HG03280 (cell line): ENCODE results near the gene LACC1.
A peak's percentile ranks its signal among the peaks of the same experiment; 100 is the strongest.

Experiments used
- ATAC-seq: cut with Tn5 transposase; IDR thresholded peaks from one replicate; pipeline ENCODE4 v1.9.1; 2021; ENCODE audit warnings: mild to moderate bottlenecking, moderate library complexity; ENCODE audit not compliant: unreplicated experiment

The LACC1 gene

GRCh38 chr13:43879755-43880181 lies at the start of gene LACC1:
LACC1 (plus strand) TSS chr13:43879904; CDS start chr13:43880986, 1,082 bp downstream.
- peak; percentile 42 for ATAC-seq

DNA sequence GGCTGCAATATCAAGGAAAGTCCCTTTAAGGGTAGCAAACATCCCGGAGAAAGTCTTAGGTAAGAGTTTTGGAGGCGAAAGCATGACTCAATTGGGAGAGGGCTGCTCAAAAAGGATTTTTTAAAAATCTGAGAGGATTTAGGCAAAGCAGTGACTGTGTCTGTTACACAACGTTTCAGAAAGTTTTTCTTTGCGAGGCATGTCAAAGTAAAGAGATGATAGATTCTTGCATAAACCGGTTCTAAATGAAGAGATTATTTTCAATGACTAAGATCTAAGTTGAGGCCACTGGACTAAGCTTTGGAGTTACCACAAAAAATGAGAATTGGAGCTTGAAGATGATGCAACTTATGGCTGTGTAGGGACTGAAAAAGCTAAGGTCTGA lies 49.2 kb upstream of the LACC1 start:
- ATAC-seq = no peak

DNA sequence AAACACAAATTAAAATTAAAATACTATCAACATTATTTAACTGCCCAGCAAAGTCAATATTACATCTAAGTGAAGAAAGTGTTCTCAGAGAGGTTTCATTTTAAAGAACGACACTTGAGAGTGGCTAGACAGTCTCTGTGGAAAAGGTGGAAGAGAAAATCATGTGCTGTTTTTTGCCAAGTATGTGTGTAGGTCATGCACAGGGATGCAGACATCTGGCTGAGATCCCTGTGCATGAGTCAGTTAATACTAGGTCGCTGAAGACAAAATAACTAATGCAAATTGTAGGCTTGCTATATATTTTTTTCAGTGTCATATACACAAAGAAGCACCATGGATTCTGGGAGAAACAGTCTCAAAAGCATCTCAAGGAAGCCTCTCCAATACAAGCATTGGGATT lies 48.6 kb upstream of the LACC1 start:
- no peak for ATAC-seq

- no peak for ATAC-seq
Measured at GRCh38 chr13:43835701-43836100, 44.0 kb upstream of the LACC1 start.

DNA sequence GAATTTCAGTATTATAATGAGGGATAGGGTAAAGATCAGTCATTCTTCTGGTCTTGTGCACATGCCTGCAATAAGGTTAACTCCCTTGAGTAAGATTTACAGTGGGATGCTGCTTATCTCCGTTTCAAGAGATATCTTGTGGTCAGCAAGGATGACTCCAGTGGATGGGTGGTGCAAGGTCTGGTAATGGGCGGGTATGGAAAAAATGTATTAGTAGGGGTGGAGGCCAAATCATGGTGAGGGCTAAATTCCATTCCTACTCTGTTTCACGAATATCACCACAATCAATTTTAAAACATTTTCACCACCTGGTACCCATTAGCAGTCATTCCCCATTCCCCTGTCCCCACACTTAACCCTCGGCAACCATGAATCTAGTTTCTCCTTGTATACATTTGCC lies 40.8 kb upstream of the LACC1 start:
- ATAC-seq = no peak

DNA sequence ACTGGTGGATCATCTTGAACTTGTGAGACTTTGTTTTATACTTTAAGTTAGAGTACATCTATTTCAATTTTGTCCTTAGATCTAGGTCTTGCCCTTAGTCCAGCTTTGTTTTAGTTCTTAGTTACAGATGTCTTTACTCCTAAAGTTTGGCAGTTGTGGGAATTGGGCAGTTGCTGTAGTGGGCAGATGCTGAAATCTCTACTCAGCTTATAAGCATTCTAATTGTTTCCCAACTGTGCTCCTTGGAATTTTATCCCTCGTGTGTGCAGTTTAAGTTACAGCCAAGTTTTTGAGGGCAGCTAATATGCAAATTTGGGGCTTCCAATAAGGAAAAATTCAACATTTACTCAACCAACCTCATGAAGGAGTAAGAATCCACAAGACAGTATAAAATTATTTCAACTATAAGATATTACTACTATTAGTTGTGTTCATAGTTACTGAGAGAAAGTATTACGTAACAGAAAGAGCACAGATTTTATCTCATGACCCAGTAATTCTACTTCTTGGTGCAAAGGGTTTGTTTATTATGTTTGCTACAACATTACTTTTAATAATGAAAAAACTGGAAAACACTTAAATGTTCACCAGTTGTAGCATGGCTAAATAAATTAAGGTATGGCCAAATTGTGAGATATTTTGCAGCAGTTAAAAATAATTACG lies 33.1 kb upstream of the LACC1 start:
- no peak for ATAC-seq

GRCh38 chr13:43848001-43848649 lies 31.6 kb upstream of the LACC1 start:
- no peak for ATAC-seq

DNA sequence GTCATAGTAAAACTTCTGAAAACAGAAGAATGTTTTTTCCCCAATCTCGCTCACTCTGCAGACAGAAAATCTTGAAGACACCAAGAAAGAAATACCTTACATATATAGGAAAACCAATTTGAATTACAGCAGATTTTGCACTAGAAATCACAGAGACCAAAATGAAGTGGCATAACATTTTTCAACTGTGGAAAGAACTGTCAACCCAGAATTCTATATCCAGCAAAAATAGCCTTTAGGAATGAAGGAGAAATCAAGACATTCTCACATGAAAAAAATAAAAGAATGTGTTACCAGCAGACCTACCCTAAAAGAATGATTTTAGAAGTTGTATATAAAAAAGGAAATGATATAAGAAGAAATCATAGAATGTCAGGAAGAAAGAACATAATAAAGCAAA lies 28.8 kb upstream of the LACC1 start:
- ATAC-seq = no peak

DNA sequence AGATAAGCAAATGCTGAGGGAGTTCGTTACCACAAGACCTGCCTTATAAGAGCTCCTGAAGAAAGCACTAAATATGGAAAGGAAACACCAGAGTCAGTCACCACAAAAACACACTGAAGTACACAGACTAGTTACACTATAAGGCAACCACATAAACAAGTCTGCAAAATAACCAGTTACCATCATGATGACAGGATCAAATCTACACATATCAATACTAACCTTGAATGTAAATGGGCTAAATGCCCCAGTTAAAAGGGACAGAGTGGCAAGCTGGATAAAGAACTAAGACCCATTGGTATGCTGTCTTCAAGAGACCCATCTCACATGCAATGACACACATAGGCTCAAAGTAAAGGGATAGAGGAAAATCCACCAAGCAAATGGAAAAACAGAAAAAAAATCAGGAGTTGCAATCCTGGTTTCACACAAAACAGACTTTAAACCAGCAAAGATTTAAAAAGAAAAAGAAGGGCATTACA lies 26.7 kb upstream of the LACC1 start:
- no peak for ATAC-seq

GRCh38 chr13:43861863-43862262 lies 17.8 kb upstream of the LACC1 start:
- no peak for ATAC-seq

- no peak for ATAC-seq
Measured at GRCh38 chr13:43864921-43865320, 14.8 kb upstream of the LACC1 start.

- no peak for ATAC-seq
Measured at GRCh38 chr13:43865892-43866291, 13.8 kb upstream of the LACC1 start.

GRCh38 chr13:43872181-43872580 lies 7.5 kb upstream of the LACC1 start:
- no peak for ATAC-seq

DNA sequence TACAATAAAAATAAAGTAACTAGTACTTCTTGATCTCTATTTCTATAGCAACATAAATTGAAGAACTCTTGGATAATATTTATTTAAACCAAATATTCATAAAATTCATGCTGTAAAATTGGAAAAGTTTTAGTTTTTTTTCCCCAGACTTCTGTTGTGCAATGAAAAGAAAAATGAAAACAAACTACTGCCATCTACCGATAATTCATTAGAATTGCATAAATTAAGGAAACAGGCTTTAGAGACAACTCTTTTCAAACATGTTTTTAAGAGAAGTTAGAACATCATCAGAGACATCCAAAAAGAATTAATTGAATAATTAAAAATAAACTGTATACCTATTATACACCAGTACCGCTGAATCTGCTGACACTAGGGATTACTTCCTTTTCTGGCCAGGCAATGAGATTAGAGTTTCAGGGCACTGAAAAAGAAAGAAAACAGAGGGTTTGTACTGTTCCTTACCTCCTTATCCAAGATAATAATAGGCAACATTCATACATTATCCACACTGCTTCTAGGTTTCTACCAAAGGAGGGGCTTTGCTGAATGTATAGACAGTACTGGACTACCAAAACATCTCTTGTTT lies 5.1 kb upstream of the LACC1 start:
- no peak for ATAC-seq

DNA sequence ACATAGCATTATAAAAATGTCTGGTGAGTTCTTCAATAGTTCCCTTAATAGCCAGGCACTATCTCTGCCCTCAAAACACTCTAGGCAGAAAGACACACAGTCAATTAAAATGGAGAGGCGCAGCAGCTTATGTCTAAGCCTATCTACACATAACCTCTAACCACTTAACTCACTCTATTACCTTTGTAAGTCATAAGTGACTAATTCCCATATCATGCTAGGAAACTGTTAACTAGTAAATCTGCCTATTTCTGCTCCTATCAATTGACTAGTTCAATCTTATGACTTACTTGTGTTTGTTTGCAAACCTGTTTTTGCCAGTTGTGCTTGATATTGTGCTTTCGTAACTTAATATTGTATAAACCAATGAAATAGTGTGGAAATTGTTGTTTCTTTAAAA lies 3.3 kb upstream of the LACC1 start:
- ATAC-seq = no peak

- ATAC-seq = no peak
Measured at GRCh38 chr13:43877326-43877725, 2.4 kb upstream of the LACC1 start.

GRCh38 chr13:43877766-43878165 lies 1.9 kb upstream of the LACC1 start:
- no peak for ATAC-seq

GRCh38 chr13:43878892-43879754 lies 581 bp upstream of the LACC1 start, which contains the start of gene CCDC122:
CCDC122 (minus strand) TSS chr13:43879740; CDS start chr13:43869376, 10,364 bp downstream.
- peak; percentile 80 for ATAC-seq

- ATAC-seq = no peak
Measured at GRCh38 chr13:43880214-43880855, 631 bp downstream of the LACC1 start.

DNA sequence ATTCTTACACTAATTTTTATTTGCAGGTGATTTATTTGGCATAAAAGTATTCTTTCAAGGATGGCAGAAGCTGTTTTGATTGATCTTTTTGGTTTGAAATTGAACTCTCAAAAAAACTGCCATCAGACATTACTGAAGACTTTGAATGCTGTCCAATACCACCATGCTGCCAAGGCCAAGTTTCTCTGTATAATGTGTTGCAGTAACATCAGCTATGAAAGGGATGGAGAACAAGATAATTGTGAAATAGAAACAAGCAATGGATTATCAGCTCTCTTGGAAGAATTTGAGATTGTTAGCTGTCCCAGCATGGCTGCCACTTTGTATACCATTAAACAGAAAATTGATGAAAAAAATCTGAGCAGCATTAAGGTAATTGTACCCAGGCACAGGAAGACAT lies 1.2 kb downstream of the LACC1 start:
- no peak for ATAC-seq

- ATAC-seq = no peak
Measured at GRCh38 chr13:43881580-43881979, 1.9 kb downstream of the LACC1 start.
